HepG2 (cell line): Measurements from ENCODE around the gene BCL2L1. TPM values are rescaled to one million over a fixed set of nuclear protein-coding genes. Genes with fewer than 3 reads are reported as not detected.
A peak's percentile ranks its signal among the peaks of the same experiment; 100 is the strongest.

Experiments
- CENPT ChIP-seq: sonication (generic); formaldehyde crosslinking; IDR thresholded peaks from 2 replicates; pipeline ENCODE4 v1.8.0; 2022; ENCODE audit warnings: low read depth, mild to moderate bottlenecking, moderate library complexity, missing genetic modification reagents
- FOXC1 ChIP-seq: sonication (generic); formaldehyde crosslinking; IDR thresholded peaks from 2 replicates; pipeline ENCODE4 v1.8.0; 2022; ENCODE audit warnings: mild to moderate bottlenecking, missing genetic modification reagents, borderline replicate concordance
- HMG20A ChIP-seq: IDR thresholded peaks from 2 replicates; pipeline ENCODE4 v1.6.1; 2016; ENCODE audit warnings: borderline replicate concordance
- HNF4G ChIP-seq, 2 experiments: sonication (generic) in 1 of 2; formaldehyde crosslinking in 1 of 2; IDR thresholded peaks; 2 replicates each; pipeline versions ENCODE4 v1.4.0 to v1.6.1; 2011 to 2020; ENCODE audit warnings: borderline replicate concordance in 2 of 2, low read depth in 2 of 2, mild to moderate bottlenecking in 2 of 2, low read length in 1 of 2, missing genetic modification reagents in 1 of 2, moderate library complexity in 1 of 2
- HOMEZ ChIP-seq: IDR thresholded peaks from 2 replicates; pipeline ENCODE4 v1.6.1; 2016; ENCODE audit warnings: low read depth
- KDM5A ChIP-seq: fragments of 200-600 bp; sonication (generic); IDR thresholded peaks from 2 replicates; pipeline ENCODE4 v1.7.0; 2018; ENCODE audit warnings: antibody characterized with exemption, mild to moderate bottlenecking, low read length, borderline replicate concordance
- KLF9 ChIP-seq: IDR thresholded peaks from 2 replicates; pipeline ENCODE4 v1.6.1; 2016; ENCODE audit warnings: low read depth
- MATR3 ChIP-seq: sonication (generic); formaldehyde crosslinking; IDR thresholded peaks from 2 replicates; pipeline ENCODE4 v1.4.0; 2020; ENCODE audit warnings: missing genetic modification reagents
- MIER3 ChIP-seq: IDR thresholded peaks from 2 replicates; pipeline ENCODE4 v1.6.1; 2016; ENCODE audit warnings: missing compliant biosample characterization, borderline replicate concordance
- NFRKB ChIP-seq: fragments of 450-650 bp; IDR thresholded peaks from 2 replicates; pipeline ENCODE4 v1.6.1; 2017
- PCBP2 ChIP-seq: fragments of 200-400 bp; formaldehyde crosslinking; optimal IDR thresholded peaks from 2 replicates; pipeline ENCODE3; 2018; ENCODE audit warnings: low read length, low read depth; ENCODE audit not compliant: poor library complexity, severe bottlenecking
- POGZ ChIP-seq: sonication (generic); formaldehyde crosslinking; IDR thresholded peaks from 2 replicates; pipeline ENCODE4 v1.4.0; 2020; ENCODE audit warnings: mild to moderate bottlenecking, missing genetic modification reagents
- REPIN1 ChIP-seq: sonication (generic); formaldehyde crosslinking; IDR thresholded peaks from 2 replicates; pipeline ENCODE4 v1.8.0; 2022; ENCODE audit warnings: missing genetic modification reagents, low read depth, mild to moderate bottlenecking, borderline replicate concordance
- STAT5B ChIP-seq: sonication (generic); formaldehyde crosslinking; IDR thresholded peaks from 2 replicates; pipeline ENCODE4 v1.4.0; 2020; ENCODE audit warnings: missing genetic modification reagents
- ZNF253 ChIP-seq: sonication (generic); formaldehyde crosslinking; IDR thresholded peaks from 2 replicates; pipeline ENCODE4 v1.8.0; 2022; ENCODE audit warnings: mild to moderate bottlenecking, missing genetic modification reagents, borderline replicate concordance
- ZNF530 ChIP-seq: sonication (generic); formaldehyde crosslinking; IDR thresholded peaks from 2 replicates; pipeline ENCODE4 v1.5.0; 2020; ENCODE audit warnings: low read depth, mild to moderate bottlenecking, missing genetic modification reagents
- ZNF724P ChIP-seq: sonication (generic); formaldehyde crosslinking; IDR thresholded peaks from 2 replicates; pipeline ENCODE4 v1.8.0; 2022; ENCODE audit warnings: missing genetic modification reagents, borderline replicate concordance
- ZNF816 ChIP-seq: sonication (generic); formaldehyde crosslinking; IDR thresholded peaks from 2 replicates; pipeline ENCODE4 v1.8.0; 2022; ENCODE audit warnings: missing genetic modification reagents, mild to moderate bottlenecking, borderline replicate concordance
- ZSCAN30 ChIP-seq: sonication (generic); formaldehyde crosslinking; IDR thresholded peaks from 2 replicates; pipeline ENCODE4 v1.5.0; 2020; ENCODE audit warnings: mild to moderate bottlenecking, missing genetic modification reagents
- polyA plus RNA-seq, 8 experiments: library from polyadenylated mRNA; depleted of rRNA in 3 of 8; stranded (reverse) in 7 of 8; unstranded in 1 of 8; fragments of >200 nt; fragmentation: Illumina TruSeq in 4 of 8; extraction: Trizol in 4 of 8; gene quantifications; 2 replicates each; pipeline versions ENCODE4 v1.2.1 to v1.2.3, GENCODE V29; 2011 to 2016; ENCODE audit warnings: low read depth in 4 of 8, missing spikeins in 1 of 8, mixed read lengths in 1 of 8; ENCODE audit not compliant: insufficient read depth in 1 of 8
- total RNA-seq, 5 experiments: library from RNA; depleted of rRNA; stranded (reverse); fragments of >200 nt; fragmentation: Illumina TruSeq; extraction: Trizol; gene quantifications; 2 replicates each; pipeline ENCODE4 v1.2.3, GENCODE V29; 2016; ENCODE audit warnings: low read depth in 1 of 5
- TF ChIP-seq, protein P1 (sequence below): IDR thresholded peaks from 2 replicates; pipeline ENCODE4 v1.6.1; 2016; ENCODE audit warnings: low read depth, control low read depth
- TF ChIP-seq, protein P2 (sequence below): sonication (generic); formaldehyde crosslinking; IDR thresholded peaks from 2 replicates; pipeline ENCODE4 v1.4.0; 2020; ENCODE audit warnings: low read depth, mild to moderate bottlenecking, missing genetic modification reagents
- TF ChIP-seq, protein P3 (sequence below): sonication (generic); formaldehyde crosslinking; IDR thresholded peaks from 2 replicates; pipeline ENCODE4 v1.9.0; 2021; ENCODE audit warnings: missing genetic modification reagents, borderline replicate concordance

Gene BCL2L1
- total and polyA plus RNA-seq, 2 of the 13 experiments (the other 11 are each of a cell fraction or from before 2014, with no cell fraction given) = 164 to 258 TPM

DNA sequence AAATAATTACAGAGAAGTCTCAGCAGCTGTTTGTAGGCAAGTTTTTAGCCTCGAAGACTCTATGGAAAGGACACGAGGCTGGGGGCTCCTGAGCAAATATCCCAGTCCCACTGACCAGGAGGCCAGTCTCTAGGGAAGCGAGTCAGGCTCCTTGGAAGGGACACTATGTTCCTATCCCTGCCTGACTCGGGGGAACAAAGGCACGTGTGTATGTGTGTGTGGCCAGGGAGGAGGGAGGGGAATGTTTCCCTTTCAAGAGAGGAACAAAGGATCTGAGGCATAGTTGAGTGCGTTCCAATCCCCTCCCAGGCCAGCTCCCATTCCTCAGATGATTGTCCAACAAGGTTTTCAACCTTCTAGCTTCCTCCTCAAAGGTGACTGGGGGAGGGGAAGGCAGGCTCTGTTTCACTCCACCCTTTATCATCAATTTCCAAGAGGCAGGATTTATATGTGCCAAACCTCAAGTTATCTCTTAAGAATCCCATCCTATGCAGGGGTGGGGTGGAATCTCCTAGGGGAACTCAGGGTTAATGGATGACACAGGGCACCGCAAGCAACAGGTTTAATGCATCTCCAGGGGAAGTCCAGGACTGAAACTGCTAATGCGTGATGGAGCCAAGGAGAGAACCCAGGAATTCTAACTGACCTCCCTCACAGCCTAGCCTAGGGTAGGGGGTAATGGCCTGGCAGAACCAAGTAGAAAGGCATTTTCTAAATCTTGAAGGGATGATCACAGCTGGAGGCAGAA is 9.9 kb downstream of the BCL2L1 start (continued):
- no peak for TF ChIP-seq ZSCAN30 (CRISPR knock-in tag)
- TF ChIP-seq HMG20A (CRISPR knock-in tag) = peak; percentile 84
- TF ChIP-seq STAT5B (CRISPR knock-in tag) = no peak
- TF ChIP-seq KLF9 (CRISPR knock-in tag) = no peak; the same call in none of the 2 replicates
- no peak for TF ChIP-seq NFRKB
- no peak for TF ChIP-seq ZNF816
- TF ChIP-seq ZNF253 (CRISPR knock-in tag) = no peak
- TF ChIP-seq HOMEZ (CRISPR knock-in tag) = no peak
- TF ChIP-seq MIER3 = peak; percentile 64
- TF ChIP-seq ZNF530 (CRISPR knock-in tag) = no peak
- TF ChIP-seq FOXC1 (CRISPR knock-in tag) = no peak; the same call in 1 of the 2 replicates
- no peak for TF ChIP-seq PCBP2
- no peak for TF ChIP-seq CENPT (CRISPR knock-in tag)
- TF ChIP-seq POGZ = no peak; the same call in 1 of the 2 replicates
- TF ChIP-seq, protein P1, sequence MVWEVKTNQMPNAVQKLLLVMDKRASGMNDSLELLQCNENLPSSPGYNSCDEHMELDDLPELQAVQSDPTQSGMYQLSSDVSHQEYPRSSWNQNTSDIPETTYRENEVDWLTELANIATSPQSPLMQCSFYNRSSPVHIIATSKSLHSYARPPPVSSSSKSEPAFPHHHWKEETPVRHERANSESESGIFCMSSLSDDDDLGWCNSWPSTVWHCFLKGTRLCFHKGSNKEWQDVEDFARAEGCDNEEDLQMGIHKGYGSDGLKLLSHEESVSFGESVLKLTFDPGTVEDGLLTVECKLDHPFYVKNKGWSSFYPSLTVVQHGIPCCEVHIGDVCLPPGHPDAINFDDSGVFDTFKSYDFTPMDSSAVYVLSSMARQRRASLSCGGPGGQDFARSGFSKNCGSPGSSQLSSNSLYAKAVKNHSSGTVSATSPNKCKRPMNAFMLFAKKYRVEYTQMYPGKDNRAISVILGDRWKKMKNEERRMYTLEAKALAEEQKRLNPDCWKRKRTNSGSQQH (CRISPR knock-in tag) = no peak; the same call in 1 of the 2 replicates
- TF ChIP-seq, protein P2, sequence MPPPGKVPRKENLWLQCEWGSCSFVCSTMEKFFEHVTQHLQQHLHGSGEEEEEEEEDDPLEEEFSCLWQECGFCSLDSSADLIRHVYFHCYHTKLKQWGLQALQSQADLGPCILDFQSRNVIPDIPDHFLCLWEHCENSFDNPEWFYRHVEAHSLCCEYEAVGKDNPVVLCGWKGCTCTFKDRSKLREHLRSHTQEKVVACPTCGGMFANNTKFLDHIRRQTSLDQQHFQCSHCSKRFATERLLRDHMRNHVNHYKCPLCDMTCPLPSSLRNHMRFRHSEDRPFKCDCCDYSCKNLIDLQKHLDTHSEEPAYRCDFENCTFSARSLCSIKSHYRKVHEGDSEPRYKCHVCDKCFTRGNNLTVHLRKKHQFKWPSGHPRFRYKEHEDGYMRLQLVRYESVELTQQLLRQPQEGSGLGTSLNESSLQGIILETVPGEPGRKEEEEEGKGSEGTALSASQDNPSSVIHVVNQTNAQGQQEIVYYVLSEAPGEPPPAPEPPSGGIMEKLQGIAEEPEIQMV (CRISPR knock-in tag) = no peak
- no peak for TF ChIP-seq MATR3 (CRISPR knock-in tag)
- no peak for TF ChIP-seq KDM5A
- no peak for TF ChIP-seq REPIN1 (CRISPR knock-in tag)
- TF ChIP-seq HNF4G (IDR thresholded peaks at IDR 0.05; ENCODE audit: borderline replicate concordance, low read depth, low read length) = peak; percentile 46; the same call in 1 of the 2 replicates
- TF ChIP-seq HNF4G (CRISPR knock-in tag; IDR thresholded peaks at IDR 0.05; ENCODE audit: borderline replicate concordance, low read depth) = no peak; the same call in 1 of the 2 replicates
- 0 out of 2 replicates have a peak, but pooled peaks have one; percentile 49 for TF ChIP-seq ZNF724P
- TF ChIP-seq, protein P3, sequence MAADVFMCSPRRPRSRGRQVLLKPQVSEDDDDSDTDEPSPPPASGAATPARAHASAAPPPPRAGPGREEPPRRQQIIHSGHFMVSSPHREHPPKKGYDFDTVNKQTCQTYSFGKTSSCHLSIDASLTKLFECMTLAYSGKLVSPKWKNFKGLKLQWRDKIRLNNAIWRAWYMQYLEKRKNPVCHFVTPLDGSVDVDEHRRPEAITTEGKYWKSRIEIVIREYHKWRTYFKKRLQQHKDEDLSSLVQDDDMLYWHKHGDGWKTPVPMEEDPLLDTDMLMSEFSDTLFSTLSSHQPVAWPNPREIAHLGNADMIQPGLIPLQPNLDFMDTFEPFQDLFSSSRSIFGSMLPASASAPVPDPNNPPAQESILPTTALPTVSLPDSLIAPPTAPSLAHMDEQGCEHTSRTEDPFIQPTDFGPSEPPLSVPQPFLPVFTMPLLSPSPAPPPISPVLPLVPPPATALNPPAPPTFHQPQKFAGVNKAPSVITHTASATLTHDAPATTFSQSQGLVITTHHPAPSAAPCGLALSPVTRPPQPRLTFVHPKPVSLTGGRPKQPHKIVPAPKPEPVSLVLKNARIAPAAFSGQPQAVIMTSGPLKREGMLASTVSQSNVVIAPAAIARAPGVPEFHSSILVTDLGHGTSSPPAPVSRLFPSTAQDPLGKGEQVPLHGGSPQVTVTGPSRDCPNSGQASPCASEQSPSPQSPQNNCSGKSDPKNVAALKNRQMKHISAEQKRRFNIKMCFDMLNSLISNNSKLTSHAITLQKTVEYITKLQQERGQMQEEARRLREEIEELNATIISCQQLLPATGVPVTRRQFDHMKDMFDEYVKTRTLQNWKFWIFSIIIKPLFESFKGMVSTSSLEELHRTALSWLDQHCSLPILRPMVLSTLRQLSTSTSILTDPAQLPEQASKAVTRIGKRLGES (CRISPR knock-in tag) = no peak
